NCI-H2029 treated with DMSO at 0.1 percent for 48 hours (cell line): Measurements from ENCODE around the gene COL27A1.

Source experiments
- DNase-seq: peaks from one replicate; lab custom pipeline; 2025; lab: John Stamatoyannopoulos, UW

Gene COL27A1

GRCh38 chr9:114168281-114169028 is 13.1 kb downstream of the COL27A1 start:
- no peak for DNase-seq

- no peak for DNase-seq
Measured at GRCh38 chr9:114169029-114169951, 14.0 kb downstream of the COL27A1 start.

GRCh38 chr9:114169952-114170770 is 14.8 kb downstream of the COL27A1 start:
- no peak for DNase-seq

- no peak for DNase-seq
Measured at GRCh38 chr9:114170771-114171461, 15.6 kb downstream of the COL27A1 start.

GRCh38 chr9:114171500-114171899 is 16.2 kb downstream of the COL27A1 start:
- no peak for DNase-seq

- no peak for DNase-seq
Measured at GRCh38 chr9:114172981-114173833, 17.9 kb downstream of the COL27A1 start.

- DNase-seq: no peak
Measured at GRCh38 chr9:114174557-114174875, 19.2 kb downstream of the COL27A1 start.

GRCh38 chr9:114174876-114175771 is 19.8 kb downstream of the COL27A1 start:
- no peak for DNase-seq

- DNase-seq: no peak
Measured at GRCh38 chr9:114176624-114177291, 21.4 kb downstream of the COL27A1 start.

- no peak for DNase-seq
Measured at GRCh38 chr9:114177423-114178064, 22.2 kb downstream of the COL27A1 start.

GRCh38 chr9:114178076-114178475 is 22.7 kb downstream of the COL27A1 start:
- no peak for DNase-seq

- no peak for DNase-seq
Measured at GRCh38 chr9:114178756-114179450, 23.6 kb downstream of the COL27A1 start.

GRCh38 chr9:114179516-114179915 is 24.2 kb downstream of the COL27A1 start:
- DNase-seq: no peak

GRCh38 chr9:114180696-114181606 is 25.6 kb downstream of the COL27A1 start:
- no peak for DNase-seq

GRCh38 chr9:114181607-114182409 is 26.5 kb downstream of the COL27A1 start:
- no peak for DNase-seq

- no peak for DNase-seq
Measured at GRCh38 chr9:114183006-114183405, 27.7 kb downstream of the COL27A1 start.
